HG02588 (cell line): Measurements from ENCODE around the gene AOAH.

ENCODE experiments used
- ATAC-seq: cut with Tn5 transposase; IDR thresholded peaks from one replicate; pipeline ENCODE4 v1.9.1; 2021; ENCODE audit warnings: mild to moderate bottlenecking, moderate library complexity; ENCODE audit not compliant: unreplicated experiment

AOAH gene

DNA sequence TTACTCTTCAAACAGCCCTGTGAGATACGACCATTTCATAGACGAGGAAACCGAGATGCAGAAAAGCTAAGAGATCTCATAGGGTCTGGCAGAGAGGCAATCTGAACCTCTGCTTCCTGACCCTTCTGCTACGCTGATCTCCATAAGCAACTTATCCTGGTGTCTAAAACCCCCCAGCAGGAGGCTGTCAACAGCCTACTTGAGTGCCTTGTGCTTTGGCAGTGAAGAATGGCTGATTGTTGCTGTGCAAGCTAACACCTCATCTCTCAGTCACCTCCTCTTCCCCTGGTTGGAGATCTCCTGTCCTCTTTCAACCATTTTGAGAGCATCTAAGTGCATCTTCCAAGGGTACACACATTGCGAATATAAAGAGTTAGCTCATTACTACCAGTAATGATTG, 86.2 kb downstream of the AOAH start:
- no peak for ATAC-seq

DNA sequence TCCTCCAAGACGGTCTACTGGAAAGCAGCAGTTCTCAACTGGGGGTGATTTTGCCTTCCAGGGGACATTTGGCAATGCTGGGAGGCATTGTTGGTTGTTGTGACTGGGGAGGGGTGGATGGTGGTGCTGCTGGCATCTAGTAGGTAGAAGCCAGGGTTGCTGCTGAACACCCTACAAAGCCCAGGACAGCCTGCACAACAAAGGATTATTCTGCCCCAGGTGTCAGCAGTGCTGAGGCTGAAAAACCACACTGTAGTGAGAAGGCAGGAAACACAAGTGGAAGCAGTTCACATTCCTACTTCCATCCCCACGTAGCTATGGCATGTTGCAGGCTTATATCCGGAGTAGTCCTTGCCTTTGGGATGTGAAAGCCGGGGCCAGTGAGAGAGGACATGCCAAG, 86.9 kb downstream of the AOAH start:
- no peak for ATAC-seq

DNA sequence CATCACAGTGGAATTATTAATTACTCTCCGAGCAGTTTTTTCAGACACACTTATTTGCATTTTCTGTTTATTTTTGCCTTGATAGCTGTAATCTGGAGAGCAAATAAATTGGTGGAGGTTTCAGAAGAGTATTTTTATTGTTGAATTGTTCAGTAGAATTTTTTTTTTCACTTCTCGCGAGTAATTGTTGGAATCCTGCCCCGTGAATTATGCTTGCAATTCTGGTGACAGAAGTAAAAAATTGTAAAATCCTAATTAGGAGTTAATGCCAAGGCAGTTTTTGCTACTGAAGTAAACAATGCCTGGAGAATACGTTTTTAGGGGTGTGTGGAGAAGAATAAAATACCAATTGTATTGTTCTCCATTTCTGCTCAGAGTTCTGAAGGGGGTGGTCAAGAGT, 88.2 kb downstream of the AOAH start:
- no peak for ATAC-seq

DNA sequence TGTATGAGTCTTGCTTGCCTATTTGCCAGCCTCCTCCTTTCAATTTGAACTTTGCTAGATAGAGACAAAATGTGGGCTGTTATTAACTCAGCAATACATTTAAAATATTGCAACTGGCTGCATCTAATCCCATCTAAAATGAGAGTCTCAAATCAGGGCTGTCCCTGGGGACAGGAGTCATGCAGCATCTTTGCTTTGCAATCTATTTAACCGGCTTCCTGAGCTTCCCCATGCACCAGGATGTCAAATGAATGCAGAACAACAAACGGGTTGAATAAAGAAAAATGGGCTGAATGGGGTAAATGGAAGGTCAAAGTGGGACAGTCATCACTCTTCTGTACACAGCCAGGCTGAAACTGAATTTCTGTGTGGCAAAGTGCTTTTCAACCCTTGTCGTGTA, 89.2 kb downstream of the AOAH start:
- no peak for ATAC-seq

DNA sequence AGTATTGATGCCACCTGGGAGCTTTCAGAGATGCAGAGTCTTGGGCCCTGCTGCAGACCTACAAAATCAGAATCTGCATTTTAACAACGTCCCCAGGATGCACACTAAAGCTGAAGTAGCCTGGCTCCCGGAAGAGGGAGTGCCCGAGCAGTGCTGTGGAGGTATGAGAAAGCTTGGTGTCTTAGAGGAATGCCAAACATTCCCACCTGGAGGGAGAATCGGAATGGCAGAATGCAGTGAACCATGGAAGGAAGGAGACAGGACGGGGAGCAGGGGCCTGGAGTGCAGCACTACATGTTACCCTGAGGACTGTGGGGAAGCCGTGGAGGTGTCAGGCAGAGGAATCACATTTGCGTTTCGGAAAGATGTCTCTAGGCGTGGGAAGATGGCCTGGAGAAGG, 90.9 kb downstream of the AOAH start:
- ATAC-seq, result no peak

DNA sequence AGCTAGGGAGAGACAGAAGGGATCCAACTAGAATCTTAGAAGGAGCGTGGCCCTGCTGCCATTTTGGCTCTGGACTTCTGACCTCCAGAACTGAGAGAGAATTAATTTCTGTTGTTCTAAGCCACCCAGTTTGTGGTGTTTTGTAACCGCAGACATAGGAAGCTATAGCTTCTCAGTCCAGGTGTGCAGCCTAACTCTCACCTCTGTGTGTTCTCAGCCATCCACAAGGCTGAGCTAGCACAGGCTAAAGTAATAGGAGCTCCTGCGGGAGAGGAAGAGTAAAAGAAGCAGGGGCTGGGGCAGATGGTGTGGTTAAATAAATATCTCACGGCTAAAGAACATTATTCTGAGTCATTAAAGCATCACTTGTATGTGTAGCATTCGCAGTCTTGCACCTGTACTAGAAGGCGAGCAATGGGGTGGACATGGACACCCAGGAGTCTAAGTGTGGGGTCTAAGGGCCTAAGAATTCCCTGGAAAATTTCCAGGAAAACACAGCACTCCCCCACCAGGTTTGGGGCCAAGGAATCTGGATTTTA, 94.1 kb downstream of the AOAH start:
- no peak for ATAC-seq

DNA sequence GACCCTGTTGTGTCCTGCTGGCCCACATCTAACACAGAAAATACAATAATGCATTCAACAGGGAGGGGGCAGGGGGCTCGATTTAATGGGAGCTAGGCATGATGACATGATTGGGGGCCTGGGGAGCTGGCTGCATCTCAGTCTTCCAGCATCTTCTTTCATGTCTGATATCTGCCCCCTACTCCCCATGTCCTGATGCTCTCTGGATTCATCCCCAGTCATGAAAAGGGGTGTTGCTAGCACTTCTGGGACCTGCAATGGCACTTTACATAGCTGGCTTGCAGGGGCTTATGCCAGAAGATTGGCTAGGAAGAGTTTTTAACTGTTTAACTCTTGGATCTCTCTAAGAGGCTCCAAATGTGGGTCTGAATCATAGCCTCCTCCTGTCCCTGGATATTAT, 94.9 kb downstream of the AOAH start:
- ATAC-seq, result no peak

DNA sequence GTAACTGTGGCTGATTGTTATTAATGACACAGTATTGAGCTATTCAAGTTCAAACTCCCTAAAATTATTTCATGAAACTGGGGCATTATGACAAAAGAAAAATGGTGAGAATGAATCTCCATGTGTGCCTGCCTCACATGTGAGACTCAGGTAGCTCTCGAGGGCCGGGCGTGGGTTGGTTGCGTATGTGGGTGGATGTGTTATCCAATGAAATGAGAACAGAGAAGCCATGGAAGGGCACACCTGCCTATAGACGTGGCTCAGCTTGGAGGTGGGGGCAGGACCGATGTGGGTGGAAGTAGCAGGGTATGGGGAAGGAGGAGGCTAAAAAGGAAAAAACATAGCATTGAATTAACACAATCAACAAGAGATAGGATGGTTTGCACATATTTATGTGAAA, 96.5 kb downstream of the AOAH start:
- no peak for ATAC-seq

DNA sequence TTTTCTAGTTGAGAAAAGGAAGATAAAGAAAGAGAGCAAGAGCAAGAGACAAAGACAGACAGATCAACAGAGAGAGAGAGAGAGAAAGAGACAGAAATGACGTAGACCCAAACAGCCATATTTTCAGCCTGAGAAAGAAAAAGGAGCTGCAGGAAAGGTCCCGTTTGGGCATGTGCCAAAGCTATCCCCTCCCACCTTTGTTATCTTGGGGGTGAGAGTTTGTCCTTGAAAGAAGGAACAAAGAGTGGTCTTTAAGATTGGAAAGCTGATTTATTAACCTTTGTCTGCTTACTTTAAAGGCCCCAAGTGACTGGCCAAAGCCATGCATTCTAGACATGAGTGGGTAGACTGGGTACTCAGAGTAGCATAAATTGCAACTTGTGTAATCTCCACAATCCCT, 98.2 kb downstream of the AOAH start:
- no peak for ATAC-seq

DNA sequence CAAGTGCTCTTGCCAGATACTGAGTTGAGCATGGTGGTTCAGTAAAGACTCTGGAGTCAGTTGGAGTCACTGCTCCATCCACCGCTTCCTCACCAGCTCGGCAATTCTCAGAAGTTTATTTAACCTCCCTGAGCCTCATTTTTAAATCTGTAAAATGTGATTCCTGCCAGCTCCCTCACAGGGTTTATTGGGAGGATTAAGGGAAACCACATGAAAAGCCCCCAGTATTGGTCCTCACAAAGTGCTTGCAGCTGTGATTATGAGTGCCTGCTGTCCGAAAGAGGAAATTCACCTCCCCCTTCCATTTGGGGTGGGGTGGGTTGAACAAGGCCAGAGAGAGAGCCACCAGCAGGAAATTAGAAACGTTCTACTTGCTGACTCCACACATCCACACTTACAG, 99.0 kb downstream of the AOAH start:
- ATAC-seq, result no peak

DNA sequence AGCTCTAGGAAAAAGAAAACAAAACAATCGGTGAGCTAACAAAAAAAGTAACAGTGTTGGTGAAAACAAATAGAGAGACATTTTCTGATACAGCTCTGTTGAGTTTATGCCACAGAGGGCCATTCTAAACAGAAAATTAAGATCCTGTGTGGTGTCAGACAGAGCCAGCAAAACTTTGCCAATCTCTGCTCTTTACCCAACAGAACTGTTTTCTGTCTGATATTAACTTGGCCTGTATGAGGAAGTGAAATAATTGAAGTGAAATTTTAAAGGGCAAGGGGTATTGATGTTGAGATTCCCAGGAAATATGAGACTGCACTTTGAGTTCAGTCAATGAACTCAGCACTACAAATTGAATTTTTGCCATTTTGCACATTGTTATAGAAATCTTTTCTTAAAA, 101.0 kb downstream of the AOAH start:
- no peak for ATAC-seq

DNA sequence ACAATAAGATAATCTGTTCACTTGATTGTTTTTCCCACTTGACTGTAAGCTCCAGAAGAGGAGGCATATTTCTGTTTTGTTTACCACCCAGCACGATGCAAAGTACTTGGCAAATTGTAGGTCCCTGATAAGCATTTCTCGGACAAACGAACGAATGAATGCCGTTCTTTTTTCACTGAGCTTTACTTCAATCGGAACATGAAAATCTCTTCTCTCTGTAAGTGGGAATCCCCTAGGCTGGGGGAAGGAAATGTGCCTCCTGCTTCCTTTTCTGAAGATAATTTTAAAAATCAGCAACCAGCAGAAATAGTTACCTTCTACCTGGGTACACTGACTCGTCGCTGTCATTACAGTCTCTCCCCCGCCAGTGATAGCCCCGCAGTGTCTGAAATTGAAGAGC, 102.9 kb downstream of the AOAH start:
- ATAC-seq, result no peak

DNA sequence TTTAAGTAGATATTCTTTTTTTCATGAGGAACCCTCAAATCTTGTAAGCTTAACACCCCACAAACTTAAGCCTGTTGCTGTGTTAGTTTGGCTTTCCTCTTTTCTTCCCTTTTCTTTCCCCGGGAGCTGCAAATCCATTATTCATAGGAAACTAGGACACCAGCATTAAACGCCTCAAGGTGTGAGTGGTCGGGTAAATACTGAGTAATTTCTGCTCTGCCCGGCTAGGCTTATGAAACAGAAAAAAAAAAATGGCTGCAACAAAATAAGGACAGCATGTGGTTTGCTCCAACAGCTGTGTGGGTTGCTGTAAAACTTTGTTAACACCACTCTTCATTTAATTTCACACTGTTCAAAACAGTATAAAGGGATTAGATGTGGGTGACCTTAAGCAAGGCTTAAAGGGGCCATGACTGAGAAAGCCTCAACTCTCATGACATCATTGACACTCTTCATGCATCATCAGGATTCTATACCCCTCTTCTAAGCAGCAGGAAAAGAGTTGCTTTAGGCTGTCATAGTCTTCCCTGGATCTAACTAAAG, 104.1 kb downstream of the AOAH start:
- no peak for ATAC-seq

DNA sequence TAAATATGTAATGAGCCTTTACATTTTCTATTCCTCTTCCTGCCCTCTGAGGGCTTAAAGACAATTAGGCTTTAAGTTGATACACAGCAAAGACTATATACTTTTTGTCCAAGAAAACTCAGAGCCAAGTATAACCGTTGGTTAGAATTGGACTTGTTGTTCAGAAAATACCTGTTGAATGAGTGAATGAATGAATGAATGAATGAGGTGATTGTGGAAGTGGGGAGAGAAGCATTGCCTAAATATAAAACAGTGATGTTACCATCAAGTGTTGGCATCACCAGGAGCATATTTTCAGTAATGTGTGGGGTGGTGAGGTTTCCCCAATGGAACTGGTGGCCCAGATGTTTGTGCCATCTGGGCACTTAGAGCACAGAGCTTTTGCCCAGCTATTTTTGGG, 106.9 kb downstream of the AOAH start:
- ATAC-seq, result no peak

DNA sequence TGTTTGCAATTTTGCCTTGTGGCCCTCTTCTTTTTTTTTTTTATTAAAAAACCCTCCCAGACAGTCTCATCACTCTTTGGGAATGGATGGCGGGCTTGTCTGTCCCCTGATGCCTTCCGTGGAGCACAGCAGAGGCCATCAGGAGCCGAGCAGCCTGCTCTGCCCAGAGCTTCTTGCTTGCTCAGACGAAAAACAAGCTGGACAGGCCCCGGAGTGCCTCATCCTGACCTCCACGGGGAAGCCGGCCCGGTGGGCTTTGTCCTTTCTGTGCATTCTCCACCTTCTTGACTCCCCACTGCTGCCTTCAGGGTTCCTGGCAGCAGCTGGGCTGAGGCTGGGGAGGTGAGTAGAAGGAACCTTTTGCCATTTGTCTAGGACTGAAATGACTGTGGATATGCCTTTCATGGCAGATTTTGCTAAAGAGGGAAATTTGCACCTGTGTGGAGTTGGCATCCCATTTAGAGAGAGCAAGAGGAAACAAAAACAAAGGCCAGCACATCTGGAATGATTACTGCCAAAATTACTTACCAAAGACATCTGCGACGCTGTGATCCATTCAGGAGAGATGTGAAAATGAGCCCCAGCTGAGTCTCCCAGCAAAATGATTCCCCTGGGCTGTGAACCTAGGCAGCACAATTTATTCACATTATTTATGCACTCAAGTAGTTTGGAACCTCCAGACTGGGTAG, 108.3 kb downstream of the AOAH start:
- no peak for ATAC-seq

DNA sequence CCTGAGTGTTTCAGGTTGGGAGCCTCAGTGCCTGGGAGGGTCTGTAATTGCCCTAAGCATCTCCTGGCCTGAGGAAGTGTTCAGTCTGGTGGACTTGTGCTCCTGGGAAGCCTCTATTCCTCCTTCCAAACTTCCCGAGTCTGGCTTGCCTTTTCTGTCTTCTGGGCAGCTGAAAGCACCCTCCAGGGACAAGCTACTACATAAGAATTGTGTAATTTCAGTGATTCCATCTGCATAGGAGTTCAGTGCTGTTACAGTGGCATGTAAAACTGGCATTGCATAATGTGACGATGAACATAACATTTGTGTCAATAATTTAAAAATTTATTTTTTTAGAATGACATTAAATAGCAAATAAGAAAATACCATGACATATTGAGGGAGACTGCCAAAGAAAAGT, 109.3 kb downstream of the AOAH start:
- no peak for ATAC-seq

DNA sequence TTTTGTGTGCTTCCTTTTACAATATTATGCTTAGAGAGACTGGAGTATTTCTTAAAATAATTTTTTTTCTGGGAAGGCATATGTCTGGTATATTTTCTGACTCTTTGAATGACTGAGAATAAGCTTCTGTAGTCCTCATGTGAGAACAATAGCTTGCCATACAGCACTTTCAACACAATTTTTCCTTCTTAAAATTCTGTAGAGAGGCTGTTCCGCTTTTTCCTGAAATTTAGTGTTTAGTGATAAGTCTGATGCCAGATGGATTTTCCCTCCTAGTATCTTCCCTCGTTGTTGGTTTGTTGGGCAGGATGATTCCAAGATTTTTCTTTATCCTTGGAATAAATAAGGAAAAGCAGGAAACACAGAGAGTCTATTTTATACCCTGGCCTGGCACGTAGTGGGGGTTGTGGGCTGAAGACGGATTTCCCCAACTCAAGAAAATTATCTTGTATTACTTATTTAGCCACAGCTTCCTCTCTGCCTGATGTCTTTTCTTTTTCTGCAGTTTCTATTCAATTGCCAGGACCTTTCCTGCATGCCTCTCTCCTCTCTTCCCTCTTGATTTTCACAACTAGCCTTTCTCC, 111.2 kb downstream of the AOAH start:
- ATAC-seq, result no peak

DNA sequence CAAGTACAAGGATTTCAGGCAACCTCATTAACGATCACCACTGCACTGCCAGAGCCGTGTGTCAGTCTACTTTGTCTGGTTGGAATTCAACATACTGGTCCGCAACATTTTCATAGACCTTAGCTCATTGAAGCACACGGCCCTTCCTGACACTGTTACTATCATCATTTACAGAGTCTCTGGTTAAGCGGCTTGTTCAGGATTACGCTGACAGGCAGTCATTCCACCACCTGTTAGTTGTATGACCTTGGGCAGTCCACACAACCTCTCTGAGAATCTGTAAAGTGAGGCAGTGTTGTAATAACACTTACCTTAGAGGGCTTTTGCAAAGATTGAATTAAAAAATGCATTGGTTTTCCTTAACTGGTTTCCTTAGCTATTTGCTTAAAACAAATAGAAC, 112.6 kb downstream of the AOAH start:
- no peak for ATAC-seq

DNA sequence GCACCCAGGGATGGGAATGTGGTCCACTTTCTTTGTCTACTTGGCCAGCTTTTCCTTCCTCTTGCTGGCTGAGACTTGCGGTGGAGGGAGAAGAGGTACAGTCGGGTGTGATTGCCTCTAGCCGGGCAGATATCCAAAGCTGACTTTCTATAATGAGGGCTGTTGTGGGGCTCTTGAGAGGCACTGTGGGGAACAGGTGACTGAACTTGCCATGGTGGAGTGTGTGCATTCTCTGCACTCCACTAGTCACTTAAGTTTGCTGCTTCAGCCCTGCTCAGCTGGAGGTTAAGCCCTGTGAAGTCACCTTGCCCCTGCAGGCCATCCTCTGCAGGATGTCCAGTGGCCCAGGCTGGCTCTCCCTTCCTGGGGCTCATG, 116.6 kb downstream of the AOAH start:
- ATAC-seq, result no peak

DNA sequence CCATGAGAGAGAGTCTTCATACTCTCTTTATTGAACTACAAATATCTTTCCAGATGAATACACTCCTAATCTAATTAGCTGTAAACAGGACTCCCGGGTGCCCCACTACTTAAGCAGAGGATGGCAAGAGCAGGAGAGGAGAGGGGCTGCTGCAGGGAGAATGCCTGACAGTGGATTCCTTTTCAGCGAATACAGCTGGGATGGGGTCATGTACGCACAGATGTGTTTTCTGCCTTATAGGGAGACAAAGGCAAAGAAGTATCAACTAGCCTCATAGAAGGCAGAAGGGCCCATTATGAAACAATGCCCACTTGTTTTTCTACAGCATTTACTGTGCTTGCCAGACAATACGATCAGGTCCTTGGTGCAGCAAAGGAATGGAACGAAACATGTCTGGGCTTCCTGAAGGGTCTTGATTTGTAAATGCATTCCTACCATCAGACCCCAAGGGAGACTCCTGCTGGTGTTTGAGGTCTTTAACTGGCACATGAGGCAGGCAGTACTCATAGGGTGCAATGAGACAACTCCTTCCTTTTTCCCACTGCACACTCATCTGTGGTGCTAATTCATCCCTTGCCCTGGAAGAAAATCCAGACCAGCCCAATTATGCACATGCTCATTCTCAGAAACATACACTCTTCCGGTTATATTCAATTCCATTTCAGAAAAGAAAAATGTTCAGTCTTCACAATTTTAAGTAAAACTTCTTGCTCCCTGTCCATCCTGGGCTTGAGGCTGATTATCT, 117.1 kb downstream of the AOAH start:
- ATAC-seq, result no peak

DNA sequence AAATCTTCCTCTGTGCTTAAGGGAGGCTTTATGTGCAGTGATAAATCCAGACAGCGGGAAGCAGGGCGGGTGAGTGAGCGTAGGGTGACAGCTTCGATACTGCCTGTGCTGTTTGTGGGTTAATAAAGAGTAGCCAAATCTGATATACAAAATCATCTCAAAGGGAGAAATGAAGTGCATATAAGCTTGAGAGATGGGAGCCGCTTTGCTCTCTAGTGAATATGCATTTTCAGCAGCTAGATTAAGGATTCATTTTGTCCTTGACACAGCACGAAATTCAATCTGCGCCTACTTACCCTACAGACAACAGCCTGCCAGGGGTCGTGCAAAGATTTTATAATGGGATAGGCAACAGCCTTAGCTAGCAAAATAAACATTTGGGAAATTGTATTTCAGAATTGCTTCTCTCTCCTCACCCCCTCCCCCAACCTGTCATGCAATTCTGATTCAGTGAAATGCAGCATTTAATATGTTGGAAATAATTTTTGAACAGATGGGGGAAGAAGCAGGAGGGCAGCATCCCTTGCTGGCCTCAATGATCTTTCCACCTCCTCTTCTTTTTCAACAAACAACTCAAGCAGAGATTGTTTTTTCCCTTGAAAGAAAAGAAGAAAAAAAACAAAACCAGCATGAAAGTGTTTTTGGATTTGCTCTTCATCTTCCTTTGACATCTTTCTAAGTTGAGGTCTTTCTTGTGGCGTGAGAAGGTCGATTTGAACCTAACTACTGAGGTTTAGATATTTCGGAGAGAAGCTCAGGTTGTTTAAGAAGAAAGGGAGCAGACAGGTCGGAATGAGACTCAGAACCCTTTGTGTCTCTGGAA, 117.9 kb downstream of the AOAH start:
- no peak for ATAC-seq
